Choroid plexus epithelial cell (primary cell): ENCODE data around the gene DDX10.
A peak's percentile ranks its signal among the peaks of the same experiment; 100 is the strongest.

Experiments used
- DNase-seq: peaks from one replicate; pipeline ENCODE4 v3.0.0-alpha.2; 2010; ENCODE audit warnings: low read depth
- H3K4me3 ChIP-seq: 2 replicates; pipeline ENCODE4 v1.5.1; 2011; ENCODE audit warnings: low read depth, mild to moderate bottlenecking, control low read depth, low read length, moderate library complexity
- TF ChIP-seq, protein P1 (sequence below): conservative IDR thresholded peaks from 2 replicates; pipeline ENCODE4 v1.5.1; 2011; ENCODE audit warnings: low read depth, mild to moderate bottlenecking, control low read depth, inconsistent platforms, low read length, moderate library complexity

Gene DDX10

DNA sequence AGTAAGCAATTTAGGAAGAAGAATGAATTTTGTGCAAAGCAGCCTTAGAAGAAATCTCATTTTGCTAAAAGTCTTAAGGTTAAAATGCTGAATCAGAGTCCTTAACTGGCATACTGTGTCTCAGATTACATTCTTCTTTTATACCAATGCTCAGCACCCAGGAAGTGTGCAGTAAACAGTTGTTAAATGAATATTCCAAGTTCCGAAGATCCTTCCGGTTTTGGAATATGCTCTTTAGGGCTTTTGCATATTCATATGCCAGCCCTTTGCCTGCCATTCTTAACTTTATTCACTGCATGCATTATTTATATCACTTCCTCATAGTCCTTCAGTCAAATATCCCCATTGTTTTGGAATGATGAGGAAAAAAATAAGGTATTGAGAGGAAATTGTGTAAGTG lies 242.0 kb downstream of the DDX10 start:
- no peak overlapping the region for H3K4me3 ChIP-seq
- peak; percentile 70 for DNase-seq
- TF ChIP-seq, protein P1, sequence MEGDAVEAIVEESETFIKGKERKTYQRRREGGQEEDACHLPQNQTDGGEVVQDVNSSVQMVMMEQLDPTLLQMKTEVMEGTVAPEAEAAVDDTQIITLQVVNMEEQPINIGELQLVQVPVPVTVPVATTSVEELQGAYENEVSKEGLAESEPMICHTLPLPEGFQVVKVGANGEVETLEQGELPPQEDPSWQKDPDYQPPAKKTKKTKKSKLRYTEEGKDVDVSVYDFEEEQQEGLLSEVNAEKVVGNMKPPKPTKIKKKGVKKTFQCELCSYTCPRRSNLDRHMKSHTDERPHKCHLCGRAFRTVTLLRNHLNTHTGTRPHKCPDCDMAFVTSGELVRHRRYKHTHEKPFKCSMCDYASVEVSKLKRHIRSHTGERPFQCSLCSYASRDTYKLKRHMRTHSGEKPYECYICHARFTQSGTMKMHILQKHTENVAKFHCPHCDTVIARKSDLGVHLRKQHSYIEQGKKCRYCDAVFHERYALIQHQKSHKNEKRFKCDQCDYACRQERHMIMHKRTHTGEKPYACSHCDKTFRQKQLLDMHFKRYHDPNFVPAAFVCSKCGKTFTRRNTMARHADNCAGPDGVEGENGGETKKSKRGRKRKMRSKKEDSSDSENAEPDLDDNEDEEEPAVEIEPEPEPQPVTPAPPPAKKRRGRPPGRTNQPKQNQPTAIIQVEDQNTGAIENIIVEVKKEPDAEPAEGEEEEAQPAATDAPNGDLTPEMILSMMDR: no peak

DNA sequence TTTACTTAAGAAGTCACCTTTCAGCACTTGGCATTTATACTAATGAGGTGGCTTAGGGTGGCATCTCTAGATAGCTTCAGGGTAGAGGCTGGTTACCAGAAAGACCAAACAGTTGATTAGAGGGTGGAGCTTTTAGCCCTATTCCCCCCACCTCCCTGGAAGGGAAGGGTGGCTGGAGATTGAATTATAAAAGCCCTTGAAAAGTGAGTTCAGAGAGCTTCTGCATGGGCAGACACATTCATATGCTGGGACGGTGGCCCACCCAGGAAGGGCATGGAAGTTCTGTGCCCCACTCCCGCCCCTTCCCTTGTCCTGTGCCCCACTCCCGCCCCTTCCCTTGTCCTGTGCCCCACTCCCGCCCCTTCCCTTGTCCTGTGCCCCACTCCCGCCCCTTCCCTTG lies 244.2 kb downstream of the DDX10 start:
- no peak for DNase-seq
- no peak overlapping the region for H3K4me3 ChIP-seq
- TF ChIP-seq, protein P1: no peak

DNA sequence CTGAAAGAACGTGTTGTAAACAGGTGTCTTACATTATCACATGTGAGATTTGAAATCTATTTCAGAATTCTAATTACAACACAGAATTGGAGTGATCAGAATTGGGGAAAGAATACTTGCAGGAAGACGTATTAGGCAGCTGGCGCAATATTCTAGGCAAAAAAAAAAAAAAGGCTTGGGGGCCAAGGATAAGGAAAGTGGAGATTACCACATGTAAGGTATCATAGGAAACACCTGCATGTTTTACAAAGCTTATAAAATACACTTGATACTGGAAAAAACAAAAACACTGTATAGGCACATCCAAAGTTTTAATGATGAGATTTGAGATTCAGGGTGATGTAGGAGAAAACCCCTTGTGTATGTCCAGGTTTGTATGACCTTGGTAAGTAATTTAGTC lies 245.1 kb downstream of the DDX10 start:
- DNase-seq: no peak
- no peak overlapping the region for H3K4me3 ChIP-seq
- TF ChIP-seq, protein P1: no peak

DNA sequence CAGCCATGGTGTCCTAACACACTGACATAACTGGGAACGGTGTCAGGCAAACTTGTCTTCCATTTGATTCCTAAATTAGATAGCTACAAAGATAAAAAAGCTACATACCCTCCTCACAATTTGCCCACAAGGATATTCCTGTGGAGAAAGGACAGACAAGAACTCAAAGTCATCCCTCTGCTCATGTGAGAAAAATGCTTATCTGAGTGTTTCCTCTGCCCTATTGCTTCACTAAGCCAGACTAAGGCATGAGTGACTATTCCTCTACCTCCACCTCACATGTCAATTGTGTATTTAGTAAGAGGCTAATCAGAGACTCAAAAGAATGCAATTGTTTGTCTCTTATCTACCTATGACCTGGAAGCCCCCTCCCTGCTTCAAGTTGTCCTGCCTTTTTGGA lies 247.7 kb downstream of the DDX10 start:
- peak; percentile 81 for DNase-seq
- TF ChIP-seq, protein P1: no peak
- no peak overlapping the region for H3K4me3 ChIP-seq

DNA sequence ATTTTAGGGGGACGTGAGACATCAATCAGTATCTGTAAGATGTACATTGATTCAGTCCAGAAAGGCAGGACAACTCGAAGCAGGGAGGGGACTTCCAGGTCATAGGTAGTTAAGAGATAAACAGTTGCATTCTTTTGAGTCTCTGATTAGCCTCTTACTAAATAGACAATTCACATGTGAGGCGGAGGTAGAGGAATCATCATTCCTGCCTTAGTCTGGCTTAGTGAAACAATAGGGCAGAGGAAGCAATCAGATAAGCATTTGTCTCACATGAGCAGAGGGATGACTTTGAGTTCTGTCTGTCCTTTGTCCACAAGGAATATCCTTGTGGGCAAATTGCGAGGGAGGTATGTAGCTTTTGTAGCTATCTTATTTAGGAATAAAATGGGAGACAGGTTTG lies 248.3 kb downstream of the DDX10 start:
- no peak overlapping the region for H3K4me3 ChIP-seq
- DNase-seq: no peak
- TF ChIP-seq, protein P1: no peak

DNA sequence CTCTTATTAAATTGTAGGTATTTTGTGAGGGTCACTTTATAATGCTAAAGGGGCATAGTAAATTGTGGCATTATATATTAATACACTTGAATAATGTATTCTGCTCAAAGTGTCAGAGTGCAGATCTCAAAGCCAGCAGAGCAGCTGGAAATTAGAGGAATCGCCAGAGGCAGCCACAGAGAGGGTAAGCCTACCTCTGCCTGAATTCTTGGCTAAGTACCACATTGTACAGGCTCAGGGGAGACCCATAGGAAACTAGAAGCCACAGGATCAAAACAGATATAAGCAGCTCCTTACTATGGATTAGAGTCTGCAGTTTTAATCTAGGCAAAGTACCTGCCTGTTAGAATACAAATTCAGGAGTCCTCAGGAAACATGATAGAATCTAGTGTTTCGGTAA lies 249.3 kb downstream of the DDX10 start:
- no peak for DNase-seq
- TF ChIP-seq, protein P1: no peak
- no peak overlapping the region for H3K4me3 ChIP-seq

DNA sequence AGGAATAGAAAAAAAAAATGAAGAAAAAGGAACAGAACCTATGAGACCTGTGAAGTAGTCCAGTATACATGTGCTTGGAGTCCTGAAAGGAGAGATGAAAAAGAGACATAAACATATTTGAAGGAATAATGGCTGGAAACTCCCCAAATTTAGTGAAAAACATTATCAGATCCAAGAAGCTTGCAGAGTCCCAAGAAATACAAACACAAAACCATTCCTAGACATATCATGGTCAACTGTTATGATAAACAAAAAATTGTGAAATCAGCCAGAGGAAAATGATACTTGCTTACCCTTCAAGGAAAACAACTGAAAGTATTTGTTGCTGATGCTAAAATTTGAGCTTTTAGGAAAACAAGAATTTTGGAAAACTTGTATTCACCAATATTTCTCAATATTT lies 250.1 kb downstream of the DDX10 start:
- H3K4me3 ChIP-seq: no peak overlapping the region
- peak; percentile 56 for DNase-seq
- TF ChIP-seq, protein P1: no peak
